ENCODE measurements around the gene CABP7.

CABP7 gene

GRCh38 chr22:29780748-29781676 lies 61.2 kb downstream of the CABP7 start:
- DNase-seq, result no peak
